AG10803 (cell line): ENCODE measurements around the gene PEX14.

Experiments used
- DNase-seq: peaks from one replicate; pipeline ENCODE4 v3.0.0; 2010; ENCODE audit warnings: low read depth
- H3K4me3 ChIP-seq: 2 replicates; pipeline ENCODE4 v1.5.1; 2011; ENCODE audit warnings: mild to moderate bottlenecking, low read length, control low read depth
- TF ChIP-seq, protein P1 (sequence below): conservative IDR thresholded peaks from 2 replicates; pipeline ENCODE4 v1.5.1; 2011; ENCODE audit warnings: mild to moderate bottlenecking, low read length, control low read depth, inconsistent platforms

The PEX14 gene

DNA sequence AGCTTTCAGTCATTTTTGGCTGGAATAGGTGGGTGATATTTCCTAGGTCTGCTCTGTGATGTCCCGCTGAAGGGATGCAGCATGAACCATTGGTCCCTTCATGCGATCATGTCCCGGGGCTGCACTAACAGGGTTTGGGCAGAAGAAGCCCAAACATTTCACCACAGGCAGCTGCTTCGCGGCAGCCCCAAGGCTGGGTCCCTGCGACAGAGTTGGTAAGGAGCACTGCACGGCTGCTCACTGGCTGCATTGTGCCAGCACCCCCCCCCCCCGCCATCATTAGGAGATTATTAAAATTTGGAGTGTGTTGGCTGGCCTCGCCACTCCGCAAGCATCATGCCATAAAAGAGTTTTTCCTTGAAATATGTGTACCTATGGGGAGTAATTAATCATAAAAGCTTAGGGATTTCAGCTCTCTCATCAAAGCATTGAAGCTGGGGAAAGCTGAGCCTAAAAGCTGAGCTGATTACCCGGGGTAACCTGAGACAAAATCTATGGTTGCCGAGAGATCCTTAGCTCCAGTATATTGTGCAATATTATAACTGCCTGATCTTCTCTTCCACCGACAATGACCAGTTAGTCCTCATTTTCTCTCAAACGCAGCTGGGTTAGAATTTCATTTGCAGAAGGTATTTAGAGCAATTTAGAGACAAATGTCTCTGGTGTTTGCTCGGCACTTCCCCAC, 62.5 kb downstream of the PEX14 start:
- DNase-seq: no peak
- TF ChIP-seq, protein P1, sequence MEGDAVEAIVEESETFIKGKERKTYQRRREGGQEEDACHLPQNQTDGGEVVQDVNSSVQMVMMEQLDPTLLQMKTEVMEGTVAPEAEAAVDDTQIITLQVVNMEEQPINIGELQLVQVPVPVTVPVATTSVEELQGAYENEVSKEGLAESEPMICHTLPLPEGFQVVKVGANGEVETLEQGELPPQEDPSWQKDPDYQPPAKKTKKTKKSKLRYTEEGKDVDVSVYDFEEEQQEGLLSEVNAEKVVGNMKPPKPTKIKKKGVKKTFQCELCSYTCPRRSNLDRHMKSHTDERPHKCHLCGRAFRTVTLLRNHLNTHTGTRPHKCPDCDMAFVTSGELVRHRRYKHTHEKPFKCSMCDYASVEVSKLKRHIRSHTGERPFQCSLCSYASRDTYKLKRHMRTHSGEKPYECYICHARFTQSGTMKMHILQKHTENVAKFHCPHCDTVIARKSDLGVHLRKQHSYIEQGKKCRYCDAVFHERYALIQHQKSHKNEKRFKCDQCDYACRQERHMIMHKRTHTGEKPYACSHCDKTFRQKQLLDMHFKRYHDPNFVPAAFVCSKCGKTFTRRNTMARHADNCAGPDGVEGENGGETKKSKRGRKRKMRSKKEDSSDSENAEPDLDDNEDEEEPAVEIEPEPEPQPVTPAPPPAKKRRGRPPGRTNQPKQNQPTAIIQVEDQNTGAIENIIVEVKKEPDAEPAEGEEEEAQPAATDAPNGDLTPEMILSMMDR: no peak
- no peak overlapping the region for H3K4me3 ChIP-seq

- TF ChIP-seq, protein P1: no peak
Observed at GRCh38 chr1:10538646-10539355, 64.1 kb downstream of the PEX14 start.

GRCh38 chr1:10539411-10540043, 64.8 kb downstream of the PEX14 start:
- peak; percentile 32 for DNase-seq
- TF ChIP-seq, protein P1: no peak
- no peak overlapping the region for H3K4me3 ChIP-seq

More at GRCh38 chr1:10538646-10539355, 64.1 kb downstream of the PEX14 start:
- no peak for DNase-seq
- H3K4me3 ChIP-seq: no peak overlapping the region

DNA sequence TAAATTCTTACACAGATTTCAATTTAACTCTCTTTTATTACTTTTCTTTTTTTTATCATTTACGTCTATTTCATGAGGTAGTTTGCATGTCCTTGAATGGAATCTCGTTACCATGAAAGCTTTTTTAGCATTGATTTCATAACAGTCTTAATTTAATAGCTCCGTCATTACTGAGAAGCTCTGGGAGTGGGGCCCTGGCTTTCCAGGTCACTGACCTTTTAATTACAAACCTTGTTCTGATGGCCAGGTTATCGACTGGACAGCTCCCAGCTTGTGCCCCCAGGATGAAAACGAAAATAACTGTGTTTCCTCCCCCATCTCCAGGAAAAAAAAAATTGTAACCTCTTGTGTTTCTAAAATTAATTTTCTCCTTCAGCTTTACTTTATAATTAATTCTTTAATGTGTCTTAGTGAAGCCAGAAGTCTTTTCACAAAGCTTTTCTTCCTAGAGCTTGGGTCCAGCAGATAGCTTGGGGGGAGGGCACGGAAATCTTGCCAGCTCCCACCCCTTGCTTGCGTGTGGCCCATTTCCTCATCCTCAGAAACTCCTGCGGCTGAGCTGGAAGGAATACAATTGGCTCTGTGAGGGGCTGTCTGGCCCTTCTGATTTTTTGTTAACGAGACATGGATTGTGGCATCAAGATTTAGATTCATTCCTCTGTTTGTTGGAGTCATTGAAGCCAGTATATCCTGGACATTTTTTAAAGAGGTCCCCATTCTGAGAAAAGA, 65.7 kb downstream of the PEX14 start:
- peak; percentile 53 for DNase-seq

DNA sequence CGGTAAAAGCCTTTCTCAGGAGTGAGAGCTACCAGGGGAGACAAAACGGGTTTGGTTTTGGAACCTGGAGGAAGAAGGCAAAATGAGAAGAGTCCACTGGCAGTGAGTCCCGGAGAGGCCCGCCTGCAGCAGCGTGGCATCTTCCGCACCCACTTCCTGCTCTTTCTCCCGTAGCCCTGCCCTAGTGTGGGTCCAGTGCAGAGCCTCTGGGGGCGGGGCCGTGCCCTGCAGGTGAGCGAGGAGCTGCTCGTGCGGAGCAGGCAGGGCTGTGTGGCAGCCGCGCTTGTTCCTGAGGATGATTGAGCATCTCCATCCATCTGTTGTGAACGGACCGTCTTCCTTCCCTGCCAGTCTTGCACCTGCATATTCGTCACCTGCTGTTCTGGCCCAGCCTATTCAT, 66.5 kb downstream of the PEX14 start:
- no peak overlapping the region for H3K4me3 ChIP-seq
- TF ChIP-seq, protein P1: no peak
- DNase-seq: no peak

More for the DNA sequence above, 65.7 kb downstream of the PEX14 start:
- H3K4me3 ChIP-seq: no peak overlapping the region
- TF ChIP-seq, protein P1: no peak

- no peak for DNase-seq
- TF ChIP-seq, protein P1: no peak
Observed at GRCh38 chr1:10544239-10544638, 69.5 kb downstream of the PEX14 start.

More at GRCh38 chr1:10544239-10544638, 69.5 kb downstream of the PEX14 start:
- H3K4me3 ChIP-seq: no peak overlapping the region
